Neural progenitor cell (in vitro differentiated cells): Measurements from ENCODE around the gene SAMD4A. TPM values are rescaled to one million over a fixed set of nuclear protein-coding genes. Genes with fewer than 3 reads are reported as not detected.

Source experiments
- DNase-seq: peaks from one replicate; pipeline ENCODE4 v3.0.0-alpha.2; 2016; ENCODE audit warnings: low spot score
- H2AFZ ChIP-seq: fragments of 200-600 bp; sonication (generic); replicated peaks from 2 replicates; pipeline ENCODE4 v1.6.1; 2016; ENCODE audit warnings: antibody characterized with exemption
- H3F3A ChIP-seq: fragments of 200-600 bp; sonication (generic); 2 replicates; pipeline ENCODE4 v1.6.1; 2016; ENCODE audit warnings: antibody characterized with exemption, low read depth
- H3K27ac ChIP-seq: fragments of 200-600 bp; sonication (generic); 2 replicates; pipeline ENCODE4 v1.5.1; 2016; ENCODE audit warnings: mild to moderate bottlenecking
- H3K27me3 ChIP-seq: fragments of 200-600 bp; sonication (generic); 2 replicates; pipeline ENCODE4 v1.6.1; 2016; ENCODE audit warnings: mild to moderate bottlenecking, moderate library complexity
- H3K36me3 ChIP-seq: fragments of 200-600 bp; sonication (generic); 2 replicates; pipeline ENCODE4 v1.5.1; 2016
- H3K4me1 ChIP-seq: fragments of 200-600 bp; sonication (generic); 2 replicates; pipeline ENCODE4 v1.6.1; 2016; ENCODE audit warnings: mixed run types
- H3K4me2 ChIP-seq: fragments of 200-600 bp; sonication (generic); 2 replicates; pipeline ENCODE4 v1.6.1; 2016
- H3K4me3 ChIP-seq: fragments of 200-600 bp; sonication (generic); 2 replicates; pipeline ENCODE4 v1.5.1; 2016
- H3K79me2 ChIP-seq: fragments of 200-600 bp; sonication (generic); 2 replicates; pipeline ENCODE4 v1.6.1; 2016; ENCODE audit warnings: low read depth
- H3K9ac ChIP-seq: fragments of 200-600 bp; sonication (generic); 2 replicates; pipeline ENCODE4 v1.6.1; 2016
- H3K9me3 ChIP-seq: fragments of 200-600 bp; sonication (generic); 2 replicates; pipeline ENCODE4 v1.5.1; 2016; ENCODE audit warnings: low read depth
- H4K20me1 ChIP-seq: fragments of 200-600 bp; sonication (generic); 2 replicates; pipeline ENCODE4 v1.6.1; 2016; ENCODE audit warnings: low read depth
- H3K27ac Mint-ChIP-seq: 3 replicates; pipeline ENCODE4 v1.8.0; 2021; ENCODE audit warnings: mixed read lengths
- H3K27me3 Mint-ChIP-seq: 2 replicates; pipeline ENCODE4 v1.8.0; 2022; ENCODE audit warnings: low read depth, mild to moderate bottlenecking, inconsistent platforms, moderate library complexity, mixed read lengths; ENCODE audit not compliant: insufficient read depth
- H3K36me3 Mint-ChIP-seq: 3 replicates; pipeline ENCODE4 v1.8.0; 2021; ENCODE audit warnings: mixed read lengths
- H3K4me1 Mint-ChIP-seq: 3 replicates; pipeline ENCODE4 v1.8.0; 2021; ENCODE audit warnings: mixed read lengths
- H3K4me3 Mint-ChIP-seq: 3 replicates; pipeline ENCODE4 v1.8.0; 2021; ENCODE audit warnings: mild to moderate bottlenecking, moderate library complexity, mixed read lengths
- H3K9me3 Mint-ChIP-seq: 3 replicates; pipeline ENCODE4 v1.8.0; 2020; ENCODE audit warnings: mixed read lengths
- EZH2 ChIP-seq: fragments of 200-600 bp; sonication (generic); IDR thresholded peaks from 2 replicates; pipeline ENCODE4 v1.6.1; 2017; ENCODE audit warnings: antibody characterized with exemption, mild to moderate bottlenecking, moderate library complexity
- EZH2phosphoT487 ChIP-seq: fragments of 200-600 bp; sonication (generic); IDR thresholded peaks from 2 replicates; pipeline ENCODE4 v1.6.1; 2017; ENCODE audit warnings: antibody characterized with exemption
- total RNA-seq: library from RNA; depleted of rRNA; stranded (reverse); fragments of >200 nt; gene quantifications from 2 replicates; pipeline ENCODE4 v1.2.3, GENCODE V29; 2015; ENCODE audit warnings: low replicate concordance
- TF ChIP-seq, protein P1 (sequence below): fragments of 200-600 bp; sonication (generic); IDR thresholded peaks from 2 replicates; pipeline ENCODE4 v1.5.1; 2017; ENCODE audit warnings: antibody characterized with exemption, mild to moderate bottlenecking

Gene SAMD4A
- total RNA-seq, 1 donor from 2014 or later = 4.3 TPM

DNA sequence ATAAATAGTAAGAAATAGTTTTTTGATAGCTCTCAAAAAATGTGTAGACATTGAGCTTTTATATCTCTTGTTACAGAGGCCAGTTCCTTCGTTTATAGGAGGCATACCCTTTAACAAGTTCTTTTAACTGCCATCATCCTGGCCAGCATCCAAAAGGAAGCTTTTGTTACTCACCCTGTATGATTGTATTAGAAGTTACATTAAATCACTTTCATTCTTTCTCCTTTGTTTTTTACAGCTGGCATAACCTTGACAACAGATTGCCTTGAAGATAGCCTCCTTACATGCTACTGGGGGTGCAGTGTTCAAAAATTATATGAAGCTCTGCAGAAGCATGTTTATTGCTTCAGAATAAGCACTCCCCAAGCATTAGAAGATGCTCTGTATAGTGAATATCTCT lies 37.1 kb upstream of the SAMD4A start:
- Histone ChIP-seq H3K4me2 (no peak overlapping the region), H3K4me1 (peaks cover 17% of the 10 kb centered on the region), H3K27ac (no peak overlapping the region), H3K27me3 (no peaks in the 10 kb centered on the region), H4K20me1 (peaks cover 6% of the 10 kb centered on the region), H2AFZ (no peak overlapping the region), H3K79me2 (no peaks in the 10 kb centered on the region), H3K9ac (no peak overlapping the region), H3K4me3 (no peak overlapping the region), H3F3A (peaks cover 21% of the 10 kb centered on the region), H3K36me3 (no peaks in the 10 kb centered on the region), H3K9me3 (no peaks in the 10 kb centered on the region)
- no peak for TF ChIP-seq EZH2phosphoT487
- no peak for TF ChIP-seq EZH2
- TF ChIP-seq, protein P1, sequence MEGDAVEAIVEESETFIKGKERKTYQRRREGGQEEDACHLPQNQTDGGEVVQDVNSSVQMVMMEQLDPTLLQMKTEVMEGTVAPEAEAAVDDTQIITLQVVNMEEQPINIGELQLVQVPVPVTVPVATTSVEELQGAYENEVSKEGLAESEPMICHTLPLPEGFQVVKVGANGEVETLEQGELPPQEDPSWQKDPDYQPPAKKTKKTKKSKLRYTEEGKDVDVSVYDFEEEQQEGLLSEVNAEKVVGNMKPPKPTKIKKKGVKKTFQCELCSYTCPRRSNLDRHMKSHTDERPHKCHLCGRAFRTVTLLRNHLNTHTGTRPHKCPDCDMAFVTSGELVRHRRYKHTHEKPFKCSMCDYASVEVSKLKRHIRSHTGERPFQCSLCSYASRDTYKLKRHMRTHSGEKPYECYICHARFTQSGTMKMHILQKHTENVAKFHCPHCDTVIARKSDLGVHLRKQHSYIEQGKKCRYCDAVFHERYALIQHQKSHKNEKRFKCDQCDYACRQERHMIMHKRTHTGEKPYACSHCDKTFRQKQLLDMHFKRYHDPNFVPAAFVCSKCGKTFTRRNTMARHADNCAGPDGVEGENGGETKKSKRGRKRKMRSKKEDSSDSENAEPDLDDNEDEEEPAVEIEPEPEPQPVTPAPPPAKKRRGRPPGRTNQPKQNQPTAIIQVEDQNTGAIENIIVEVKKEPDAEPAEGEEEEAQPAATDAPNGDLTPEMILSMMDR = no peak
- Mint-ChIP-seq H3K27me3 (no peaks in the 10 kb centered on the region), H3K9me3 (no peaks in the 10 kb centered on the region), H3K4me1 (peaks cover 3% of the 10 kb centered on the region), H3K4me3 (no peak overlapping the region), H3K36me3 (peaks cover 7% of the 10 kb centered on the region), H3K27ac (no peak overlapping the region)
- no peak for DNase-seq

DNA sequence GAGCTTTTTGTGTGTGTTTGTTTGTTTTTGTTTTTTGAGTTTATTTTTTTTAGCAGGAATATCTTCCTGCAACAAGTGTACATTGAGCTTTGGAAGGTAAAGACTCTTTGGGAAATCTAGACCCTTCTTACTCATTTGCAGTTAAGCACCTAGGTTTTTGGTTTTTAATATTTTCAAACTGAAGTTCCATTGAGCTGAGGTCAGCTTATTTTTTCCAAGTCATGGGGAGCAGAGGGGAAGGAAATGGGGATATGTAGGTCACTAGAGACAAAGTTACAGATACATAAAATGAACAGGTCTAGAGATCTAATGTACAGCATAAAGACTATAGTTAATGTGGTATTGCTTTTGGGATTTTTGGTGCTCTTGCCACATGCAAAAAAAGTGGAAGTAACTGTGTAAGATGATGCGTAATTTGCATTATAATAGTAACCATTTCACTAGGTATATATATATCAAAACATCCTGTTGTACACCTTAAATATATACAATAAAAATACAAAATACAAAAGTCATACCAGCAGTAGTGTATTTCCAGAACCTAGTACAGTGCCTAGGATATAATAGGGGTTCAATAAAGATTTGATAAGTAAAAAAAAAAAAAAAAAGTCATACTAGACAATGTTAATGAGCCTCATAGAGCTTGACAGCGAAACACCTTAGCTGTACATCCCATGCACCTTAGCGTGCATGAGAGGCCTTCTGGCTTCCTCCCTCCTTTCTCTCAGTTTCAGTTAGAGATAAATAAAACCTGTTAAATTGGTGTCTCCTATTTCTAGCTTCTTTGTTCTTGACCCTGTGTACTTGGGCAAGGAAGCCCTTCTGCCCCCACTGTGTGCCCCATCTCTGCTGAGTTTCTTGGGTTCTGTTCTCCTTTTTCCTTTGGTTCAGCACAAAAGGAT lies 34.6 kb upstream of the SAMD4A start:
- Mint-ChIP-seq H3K4me3 (no peak overlapping the region), H3K27ac (peak overlapping the region; percentile 67), H3K4me1 (peaks cover 3% of the 10 kb centered on the region), H3K36me3 (peaks cover 17% of the 10 kb centered on the region), H3K9me3 (no peaks in the 10 kb centered on the region), H3K27me3 (no peaks in the 10 kb centered on the region)
- Histone ChIP-seq H3K9me3 (no peaks in the 10 kb centered on the region), H3K9ac (no peak overlapping the region), H3K36me3 (no peaks in the 10 kb centered on the region), H3K4me3 (no peak overlapping the region), H3K4me1 (peaks cover 17% of the 10 kb centered on the region), H3K79me2 (no peaks in the 10 kb centered on the region), H4K20me1 (peaks cover 6% of the 10 kb centered on the region), H3K27me3 (no peaks in the 10 kb centered on the region), H2AFZ (no peak overlapping the region), H3K4me2 (peak overlapping the region; percentile 50), H3F3A (peaks cover 21% of the 10 kb centered on the region), H3K27ac (peak overlapping the region; percentile 89)
- TF ChIP-seq, protein P1 = no peak
- TF ChIP-seq EZH2 (no peak), EZH2phosphoT487 (no peak)
- no peak for DNase-seq

DNA sequence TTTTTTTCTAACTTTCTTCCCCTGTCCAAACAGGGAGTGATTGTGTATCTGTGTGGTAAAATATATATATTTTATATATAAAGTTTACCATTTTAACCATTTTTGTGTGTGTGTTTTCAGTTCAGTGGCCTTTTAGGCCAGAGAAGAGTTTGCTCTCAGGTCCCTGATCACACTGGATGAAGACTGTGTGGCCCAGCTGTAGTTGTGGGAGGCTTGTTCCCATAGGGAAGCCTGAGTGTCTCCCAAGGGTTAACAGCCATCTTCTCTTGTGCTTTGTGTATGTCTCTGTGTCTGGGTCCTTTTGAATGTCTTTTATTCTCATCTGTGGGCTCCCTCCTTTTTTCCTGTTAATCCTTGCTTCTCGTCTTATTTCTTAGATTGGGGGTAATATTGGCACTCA lies 33.8 kb upstream of the SAMD4A start:
- H3K9me3 Mint-ChIP-seq = no peaks in the 10 kb centered on the region
- Histone ChIP-seq H3K4me3 (no peak overlapping the region), H3K9ac (no peak overlapping the region), H3K4me1 (peaks cover 17% of the 10 kb centered on the region), H3K9me3 (no peaks in the 10 kb centered on the region), H3F3A (peaks cover 21% of the 10 kb centered on the region), H3K27ac (peak overlapping the region; percentile 89), H3K4me2 (peak overlapping the region; percentile 50), H3K79me2 (no peaks in the 10 kb centered on the region), H2AFZ (no peak overlapping the region), H3K27me3 (no peaks in the 10 kb centered on the region), H3K36me3 (peaks cover 1% of the 10 kb centered on the region), H4K20me1 (peaks cover 6% of the 10 kb centered on the region)
- peaks cover 16% of the 10 kb centered on the region for H3K36me3 Mint-ChIP-seq
- peak overlapping the region; percentile 67 for H3K27ac Mint-ChIP-seq
- TF ChIP-seq EZH2 = no peak
- no peak for TF ChIP-seq EZH2phosphoT487
- TF ChIP-seq, protein P1 = no peak
- peak; percentile 43 for DNase-seq
- peaks cover 3% of the 10 kb centered on the region for H3K4me1 Mint-ChIP-seq
- H3K4me3 Mint-ChIP-seq = no peak overlapping the region
- no peaks in the 10 kb centered on the region for H3K27me3 Mint-ChIP-seq
